ENCODE measurements around the gene DDX42.

DNA sequence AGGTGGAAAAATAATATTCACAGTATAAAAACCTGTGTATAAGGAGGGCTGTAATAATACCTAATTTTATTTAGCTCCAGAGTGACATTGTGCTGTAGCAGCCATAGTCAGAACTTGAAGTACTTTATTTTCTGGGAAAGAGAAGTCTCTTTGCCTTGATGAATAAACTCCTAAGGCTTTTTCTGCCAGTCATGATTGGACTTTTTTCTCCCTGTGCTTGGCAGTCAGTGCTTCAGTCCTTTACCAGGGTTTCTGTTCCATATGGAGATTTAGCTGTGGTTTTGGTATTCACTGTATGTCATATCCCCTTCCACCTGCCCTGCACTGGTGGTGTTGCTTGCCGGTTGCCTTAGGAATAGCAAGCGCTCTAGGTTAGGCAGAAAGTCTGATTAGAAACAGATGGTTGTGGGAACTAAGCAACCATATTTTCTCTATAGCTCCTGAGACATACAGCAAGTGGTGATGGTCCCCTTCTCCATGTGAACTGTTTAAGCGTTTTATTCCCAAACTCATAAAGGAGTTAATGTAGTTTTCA, 24.7 kb downstream of the DDX42 start:
- TF ChIP-seq EP300 (IDR thresholded peaks at IDR 0.05) (no peak), POLR2A (IDR thresholded peaks at IDR 0.05; ENCODE audit: low read depth) (no peak), POLR2AphosphoS5 (IDR thresholded peaks at IDR 0.05) (no peak)
- TF ChIP-seq, protein P1, sequence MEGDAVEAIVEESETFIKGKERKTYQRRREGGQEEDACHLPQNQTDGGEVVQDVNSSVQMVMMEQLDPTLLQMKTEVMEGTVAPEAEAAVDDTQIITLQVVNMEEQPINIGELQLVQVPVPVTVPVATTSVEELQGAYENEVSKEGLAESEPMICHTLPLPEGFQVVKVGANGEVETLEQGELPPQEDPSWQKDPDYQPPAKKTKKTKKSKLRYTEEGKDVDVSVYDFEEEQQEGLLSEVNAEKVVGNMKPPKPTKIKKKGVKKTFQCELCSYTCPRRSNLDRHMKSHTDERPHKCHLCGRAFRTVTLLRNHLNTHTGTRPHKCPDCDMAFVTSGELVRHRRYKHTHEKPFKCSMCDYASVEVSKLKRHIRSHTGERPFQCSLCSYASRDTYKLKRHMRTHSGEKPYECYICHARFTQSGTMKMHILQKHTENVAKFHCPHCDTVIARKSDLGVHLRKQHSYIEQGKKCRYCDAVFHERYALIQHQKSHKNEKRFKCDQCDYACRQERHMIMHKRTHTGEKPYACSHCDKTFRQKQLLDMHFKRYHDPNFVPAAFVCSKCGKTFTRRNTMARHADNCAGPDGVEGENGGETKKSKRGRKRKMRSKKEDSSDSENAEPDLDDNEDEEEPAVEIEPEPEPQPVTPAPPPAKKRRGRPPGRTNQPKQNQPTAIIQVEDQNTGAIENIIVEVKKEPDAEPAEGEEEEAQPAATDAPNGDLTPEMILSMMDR (IDR thresholded peaks at IDR 0.05) = no peak

Data from esophagus muscularis mucosa (tissue), 4 donors.